ENCODE results near the gene SYTL4.

The SYTL4 gene

GRCh38 chrX:100695302-100695701 is 36.6 kb downstream of the SYTL4 start:
- DNase-seq (ENCODE audit: low read depth): no peak

GRCh38 chrX:100687546-100687945 is 44.4 kb downstream of the SYTL4 start:
- DNase-seq (ENCODE audit: low read depth): no peak

GRCh38 chrX:100687128-100687527 is 44.8 kb downstream of the SYTL4 start:
- DNase-seq (ENCODE audit: low read depth): no peak

- DNase-seq (ENCODE audit: low read depth): no peak
These were observed 46.0 kb downstream of the SYTL4 start for GRCh38 chrX:100685997-100686305.

- peak; percentile 72 for DNase-seq (ENCODE audit: low read depth)
These were observed 46.5 kb downstream of the SYTL4 start for GRCh38 chrX:100685284-100685996.

GRCh38 chrX:100682939-100683338 is 49.0 kb downstream of the SYTL4 start:
- DNase-seq (ENCODE audit: low read depth): no peak

GRCh38 chrX:100681599-100681998 is 50.3 kb downstream of the SYTL4 start:
- no peak for DNase-seq (ENCODE audit: low read depth)

GRCh38 chrX:100680756-100681155 is 51.2 kb downstream of the SYTL4 start:
- no peak for DNase-seq (ENCODE audit: low read depth)

- no peak for DNase-seq (ENCODE audit: low read depth)
These were observed 54.2 kb downstream of the SYTL4 start for GRCh38 chrX:100677611-100678181.

GRCh38 chrX:100674705-100675104 is 57.2 kb downstream of the SYTL4 start:
- no peak for DNase-seq (ENCODE audit: low read depth)

GRCh38 chrX:100673397-100673953 is 58.4 kb downstream of the SYTL4 start:
- peak; percentile 60 for DNase-seq (ENCODE audit: low read depth)

GRCh38 chrX:100672966-100673365 is 59.0 kb downstream of the SYTL4 start:
- DNase-seq (ENCODE audit: low read depth): no peak

GRCh38 chrX:100663642-100664041 is 68.3 kb downstream of the SYTL4 start:
- DNase-seq (ENCODE audit: low read depth): no peak

- DNase-seq (ENCODE audit: low read depth): no peak
These were observed 69.1 kb downstream of the SYTL4 start for GRCh38 chrX:100662796-100663195.

GRCh38 chrX:100662170-100662569 is 69.8 kb downstream of the SYTL4 start:
- DNase-seq (ENCODE audit: low read depth): no peak

- DNase-seq (ENCODE audit: low read depth): no peak
These were observed 72.3 kb downstream of the SYTL4 start for GRCh38 chrX:100659431-100660137.

- no peak for DNase-seq (ENCODE audit: low read depth)
These were observed 73.0 kb downstream of the SYTL4 start for GRCh38 chrX:100658941-100659381.

GRCh38 chrX:100654261-100654660 is 77.7 kb downstream of the SYTL4 start:
- no peak for DNase-seq (ENCODE audit: low read depth)

- no peak for DNase-seq (ENCODE audit: low read depth)
These were observed 79.7 kb downstream of the SYTL4 start for GRCh38 chrX:100652266-100652665.

GRCh38 chrX:100650841-100651240 is 81.1 kb downstream of the SYTL4 start:
- DNase-seq (ENCODE audit: low read depth): no peak

GRCh38 chrX:100649550-100650356 is 82.2 kb downstream of the SYTL4 start:
- peak; percentile 87 for DNase-seq (ENCODE audit: low read depth)

All from fibroblast of the conjunctiva (primary cell).